ENCODE results near the gene SLC24A5. TPM values are rescaled to one million over a fixed set of nuclear protein-coding genes. Genes with fewer than 3 reads are reported as not detected.
A peak's percentile ranks its signal among the peaks of the same experiment; 100 is the strongest.

Gene SLC24A5
- total RNA-seq, 1 donor from 2014 or later = not detected

- Histone ChIP-seq H3K4me1 (ENCODE audit: control insufficient read depth in 3 of 3, insufficient read depth in 3 of 3, low read length in 3 of 3) (no peaks in the 10 kb centered on the region), H3K36me3 (ENCODE audit: control insufficient read depth in 3 of 3, insufficient read depth in 3 of 3, low read length in 3 of 3) (no peaks in the 10 kb centered on the region), H3K27ac (ENCODE audit: low read depth, low read length) (no peak overlapping the region), H3K9me3 (ENCODE audit: control insufficient read depth in 3 of 3, low read length in 3 of 3) (no peaks in the 10 kb centered on the region), H3K27me3 (ENCODE audit: control insufficient read depth in 3 of 3, insufficient read depth in 3 of 3, low read length in 3 of 3) (no peaks in the 10 kb centered on the region), H3K9ac (ENCODE audit: low read depth in 1 of 3, low read length in 3 of 3) (no peak overlapping the region), H3K4me3 (ENCODE audit: low read length in 3 of 3) (no peak overlapping the region)
These were observed 24.1 kb downstream of the SLC24A5 start for GRCh38 chr15:48144889-48145288.

DNA sequence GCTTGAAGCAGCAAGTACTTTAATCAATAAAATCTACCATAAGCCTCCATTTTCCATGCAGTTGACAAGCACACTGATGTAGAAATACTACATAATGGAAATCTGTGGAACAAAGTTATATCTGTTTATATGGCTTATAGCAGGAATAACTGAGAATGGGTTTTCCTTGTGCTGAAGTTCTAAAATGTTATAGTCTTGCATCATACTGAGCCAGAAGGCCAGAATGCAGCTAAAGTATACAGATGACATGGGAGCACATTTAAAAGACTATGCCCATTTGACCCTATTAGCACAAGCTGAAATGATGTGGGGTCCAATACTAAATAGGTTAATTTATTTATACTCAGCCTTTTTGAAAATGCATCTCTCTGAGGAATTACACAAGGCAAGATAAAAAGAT is 25.1 kb downstream of the SLC24A5 start:
- no peaks in the 10 kb centered on the region for H3K4me1 ChIP-seq (ENCODE audit: control insufficient read depth in 3 of 3, insufficient read depth in 3 of 3, low read length in 3 of 3)
- no peak overlapping the region for H3K27ac ChIP-seq (ENCODE audit: low read depth, low read length)
- no peaks in the 10 kb centered on the region for H3K27me3 ChIP-seq (ENCODE audit: control insufficient read depth in 3 of 3, insufficient read depth in 3 of 3, low read length in 3 of 3)
- H3K9me3 ChIP-seq (ENCODE audit: control insufficient read depth in 3 of 3, low read length in 3 of 3) = no peaks in the 10 kb centered on the region
- H3K36me3 ChIP-seq (ENCODE audit: control insufficient read depth in 3 of 3, insufficient read depth in 3 of 3, low read length in 3 of 3) = no peaks in the 10 kb centered on the region
- H3K4me3 ChIP-seq (ENCODE audit: low read length in 3 of 3) = no peak overlapping the region
- H3K9ac ChIP-seq (ENCODE audit: low read depth in 1 of 3, low read length in 3 of 3) = no peak overlapping the region

DNA sequence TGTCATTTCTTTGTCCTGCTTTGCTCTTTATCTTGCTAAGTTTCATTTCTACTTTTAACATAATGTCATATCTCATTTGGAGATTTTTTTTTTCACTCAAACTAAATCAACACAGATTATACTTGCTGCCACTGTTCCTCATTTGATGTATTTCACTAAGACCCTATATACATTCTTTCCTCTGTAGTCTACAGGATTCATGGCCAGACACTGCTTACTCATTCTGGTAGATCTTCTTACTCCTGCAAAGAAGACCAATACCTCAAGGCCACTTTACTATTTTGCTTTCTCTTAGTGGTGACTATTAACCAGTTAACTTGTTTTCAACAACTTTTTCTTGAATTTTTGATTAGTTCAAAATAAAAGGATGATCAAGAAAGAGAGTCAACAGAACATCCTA is 26.6 kb downstream of the SLC24A5 start:
- H3K9ac ChIP-seq (ENCODE audit: low read depth in 1 of 3, low read length in 3 of 3) = no peak overlapping the region
- H3K36me3 ChIP-seq (ENCODE audit: control insufficient read depth in 3 of 3, insufficient read depth in 3 of 3, low read length in 3 of 3) = no peaks in the 10 kb centered on the region
- H3K27me3 ChIP-seq (ENCODE audit: control insufficient read depth in 3 of 3, insufficient read depth in 3 of 3, low read length in 3 of 3) = no peaks in the 10 kb centered on the region
- H3K4me1 ChIP-seq (ENCODE audit: control insufficient read depth in 3 of 3, insufficient read depth in 3 of 3, low read length in 3 of 3) = no peaks in the 10 kb centered on the region
- no peak overlapping the region for H3K27ac ChIP-seq (ENCODE audit: low read depth, low read length)
- H3K9me3 ChIP-seq (ENCODE audit: control insufficient read depth in 3 of 3, low read length in 3 of 3) = no peaks in the 10 kb centered on the region
- H3K4me3 ChIP-seq (ENCODE audit: low read length in 3 of 3) = no peak overlapping the region

DNA sequence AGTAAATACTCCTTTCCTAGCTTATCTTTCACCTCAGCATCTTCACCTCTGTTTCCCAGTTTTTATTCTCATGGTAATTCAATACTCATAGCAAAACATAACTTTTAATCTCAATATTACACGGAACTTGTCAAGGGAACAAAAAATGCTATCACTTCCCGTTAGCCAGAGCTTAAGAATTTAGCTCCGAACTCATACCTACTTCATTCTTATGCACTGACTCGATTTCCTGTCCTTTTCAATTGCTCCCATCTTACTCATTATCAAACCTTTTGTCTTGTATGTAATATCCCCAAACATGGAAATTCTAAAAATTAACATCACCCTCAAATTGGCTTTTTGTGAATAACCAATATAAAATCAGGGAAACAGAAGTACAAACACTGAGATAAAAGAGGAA is 29.1 kb downstream of the SLC24A5 start:
- Histone ChIP-seq H3K27ac (ENCODE audit: low read depth, low read length) (no peak overlapping the region), H3K4me3 (ENCODE audit: low read length in 3 of 3) (no peak overlapping the region), H3K36me3 (ENCODE audit: control insufficient read depth in 3 of 3, insufficient read depth in 3 of 3, low read length in 3 of 3) (no peaks in the 10 kb centered on the region), H3K9ac (ENCODE audit: low read depth in 1 of 3, low read length in 3 of 3) (no peak overlapping the region), H3K9me3 (ENCODE audit: control insufficient read depth in 3 of 3, low read length in 3 of 3) (no peaks in the 10 kb centered on the region), H3K4me1 (ENCODE audit: control insufficient read depth in 3 of 3, insufficient read depth in 3 of 3, low read length in 3 of 3) (no peaks in the 10 kb centered on the region), H3K27me3 (ENCODE audit: control insufficient read depth in 3 of 3, insufficient read depth in 3 of 3, low read length in 3 of 3) (no peaks in the 10 kb centered on the region)

DNA sequence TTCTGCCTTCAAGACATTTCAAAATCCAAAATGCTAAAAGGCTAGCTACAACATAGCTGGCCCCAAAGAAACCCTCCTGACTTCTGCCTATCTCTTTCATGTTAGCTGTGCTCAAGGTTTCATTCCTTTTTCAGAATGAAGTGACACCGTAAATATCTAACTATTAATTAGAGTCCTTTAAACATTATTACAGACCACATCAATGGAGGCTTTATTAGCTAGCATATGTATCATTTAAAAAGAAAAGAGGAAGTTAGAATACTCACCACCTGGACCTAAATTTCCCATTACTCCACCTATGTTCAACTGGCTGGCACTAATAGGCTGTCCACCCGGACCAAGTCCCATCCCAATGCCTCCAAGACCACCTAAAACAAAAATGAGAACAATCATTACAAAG is 32.7 kb downstream of the SLC24A5 start:
- H3K9me3 ChIP-seq (ENCODE audit: control insufficient read depth in 3 of 3, low read length in 3 of 3) = no peaks in the 10 kb centered on the region
- H3K4me3 ChIP-seq (ENCODE audit: low read length in 3 of 3) = no peak overlapping the region
- H3K9ac ChIP-seq (ENCODE audit: low read depth in 1 of 3, low read length in 3 of 3) = no peak overlapping the region
- no peak overlapping the region for H3K27ac ChIP-seq (ENCODE audit: low read depth, low read length)
- H3K27me3 ChIP-seq (ENCODE audit: control insufficient read depth in 3 of 3, insufficient read depth in 3 of 3, low read length in 3 of 3) = no peaks in the 10 kb centered on the region
- no peaks in the 10 kb centered on the region for H3K4me1 ChIP-seq (ENCODE audit: control insufficient read depth in 3 of 3, insufficient read depth in 3 of 3, low read length in 3 of 3)
- no peaks in the 10 kb centered on the region for H3K36me3 ChIP-seq (ENCODE audit: control insufficient read depth in 3 of 3, insufficient read depth in 3 of 3, low read length in 3 of 3)

DNA sequence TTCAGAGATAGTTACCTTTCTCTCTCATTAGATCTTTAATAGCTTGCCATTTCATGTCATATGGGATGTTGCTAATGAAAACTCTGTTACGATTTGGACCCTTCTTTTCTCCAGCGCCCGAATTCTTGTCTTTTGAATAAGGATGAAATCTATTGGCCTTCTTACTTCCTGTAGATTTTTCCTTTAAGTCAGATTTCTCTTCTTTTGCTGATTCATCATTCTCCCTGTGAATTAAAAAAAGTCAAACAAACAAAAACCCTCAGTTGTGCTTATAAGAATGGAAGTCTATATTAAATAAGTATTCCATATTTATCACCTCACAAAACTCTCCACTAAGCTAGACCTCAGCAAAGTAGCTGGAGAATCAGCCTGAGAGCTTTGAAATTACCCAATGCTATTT is 47.8 kb downstream of the SLC24A5 start:
- no peaks in the 10 kb centered on the region for H3K36me3 ChIP-seq (ENCODE audit: control insufficient read depth in 3 of 3, insufficient read depth in 3 of 3, low read length in 3 of 3)
- H3K9ac ChIP-seq (ENCODE audit: low read depth in 1 of 3, low read length in 3 of 3) = no peak overlapping the region
- no peak overlapping the region for H3K27ac ChIP-seq (ENCODE audit: low read depth, low read length)
- H3K4me1 ChIP-seq (ENCODE audit: control insufficient read depth in 3 of 3, insufficient read depth in 3 of 3, low read length in 3 of 3) = no peaks in the 10 kb centered on the region
- no peak overlapping the region for H3K4me3 ChIP-seq (ENCODE audit: low read length in 3 of 3)
- H3K9me3 ChIP-seq (ENCODE audit: control insufficient read depth in 3 of 3, low read length in 3 of 3) = no peaks in the 10 kb centered on the region
- peaks cover 0 to 2% (median 0%) of the 10 kb centered on the region in 3 donors for H3K27me3 ChIP-seq (ENCODE audit: control insufficient read depth in 3 of 3, insufficient read depth in 3 of 3, low read length in 3 of 3)

- Histone ChIP-seq H3K27me3 (ENCODE audit: control insufficient read depth in 3 of 3, insufficient read depth in 3 of 3, low read length in 3 of 3) (peaks cover 0 to 2% (median 0%) of the 10 kb centered on the region in 3 donors), H3K9ac (ENCODE audit: low read depth in 1 of 3, low read length in 3 of 3) (no peak overlapping the region), H3K4me1 (ENCODE audit: control insufficient read depth in 3 of 3, insufficient read depth in 3 of 3, low read length in 3 of 3) (no peaks in the 10 kb centered on the region), H3K9me3 (ENCODE audit: control insufficient read depth in 3 of 3, low read length in 3 of 3) (no peaks in the 10 kb centered on the region), H3K4me3 (ENCODE audit: low read length in 3 of 3) (no peak overlapping the region), H3K27ac (ENCODE audit: low read depth, low read length) (no peak overlapping the region), H3K36me3 (ENCODE audit: control insufficient read depth in 3 of 3, insufficient read depth in 3 of 3, low read length in 3 of 3) (no peaks in the 10 kb centered on the region)
These were observed 50.2 kb downstream of the SLC24A5 start for GRCh38 chr15:48170981-48171380.

DNA sequence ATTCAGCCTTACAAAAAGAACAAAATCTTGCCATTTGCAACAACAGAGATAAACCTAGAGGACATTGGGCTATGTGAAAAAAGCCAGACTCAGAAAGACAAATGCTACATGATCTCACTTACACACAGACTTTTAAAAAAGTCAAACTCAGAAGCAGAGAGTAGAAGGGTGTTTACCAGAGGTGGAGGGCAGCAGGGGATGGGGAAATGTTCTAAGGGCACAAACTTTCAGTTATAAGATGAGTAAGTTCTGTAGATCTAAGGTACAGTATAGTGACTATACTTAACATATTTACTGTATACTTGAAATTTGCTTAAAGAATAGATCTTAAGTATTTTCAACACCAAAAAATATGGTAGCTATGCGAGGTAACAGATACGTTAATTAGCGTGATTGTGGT is 54.3 kb downstream of the SLC24A5 start:
- Histone ChIP-seq H3K36me3 (ENCODE audit: control insufficient read depth in 3 of 3, insufficient read depth in 3 of 3, low read length in 3 of 3) (no peaks in the 10 kb centered on the region), H3K9ac (ENCODE audit: low read depth in 1 of 3, low read length in 3 of 3) (no peak overlapping the region), H3K9me3 (ENCODE audit: control insufficient read depth in 3 of 3, low read length in 3 of 3) (no peaks in the 10 kb centered on the region)

DNA sequence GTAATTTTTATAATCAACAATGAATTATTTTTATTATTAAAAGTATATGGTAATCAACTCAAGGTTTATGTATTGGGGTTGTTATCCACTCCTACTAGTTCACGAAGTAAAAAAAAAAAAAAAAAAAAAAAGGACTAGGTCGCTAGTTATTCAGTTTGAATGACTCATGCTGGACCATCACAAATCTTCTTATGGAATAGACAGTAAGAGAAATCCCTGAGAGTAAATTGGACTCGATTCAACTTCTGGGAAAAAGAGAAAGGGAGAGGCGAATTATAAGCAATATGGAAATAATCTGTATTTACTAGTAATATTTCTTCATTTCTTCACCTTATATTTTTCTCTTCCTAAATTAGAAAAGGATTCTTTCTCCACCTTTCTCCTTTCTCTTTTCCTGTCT is 55.3 kb downstream of the SLC24A5 start:
- Histone ChIP-seq H3K9ac (ENCODE audit: low read depth in 1 of 3, low read length in 3 of 3) (no peak overlapping the region), H3K9me3 (ENCODE audit: control insufficient read depth in 3 of 3, low read length in 3 of 3) (no peaks in the 10 kb centered on the region), H3K36me3 (ENCODE audit: control insufficient read depth in 3 of 3, insufficient read depth in 3 of 3, low read length in 3 of 3) (no peaks in the 10 kb centered on the region)

More for the DNA sequence above, 54.3 kb downstream of the SLC24A5 start:
- Histone ChIP-seq H3K27ac (ENCODE audit: low read depth, low read length) (no peak overlapping the region), H3K27me3 (ENCODE audit: control insufficient read depth in 3 of 3, insufficient read depth in 3 of 3, low read length in 3 of 3) (peaks cover 6 to 8% (median 6%) of the 10 kb centered on the region in 3 donors), H3K4me3 (ENCODE audit: low read length in 3 of 3) (no peak overlapping the region), H3K4me1 (ENCODE audit: control insufficient read depth in 3 of 3, insufficient read depth in 3 of 3, low read length in 3 of 3) (peaks cover 0 to 2% (median 2%) of the 10 kb centered on the region in 3 donors)

DNA sequence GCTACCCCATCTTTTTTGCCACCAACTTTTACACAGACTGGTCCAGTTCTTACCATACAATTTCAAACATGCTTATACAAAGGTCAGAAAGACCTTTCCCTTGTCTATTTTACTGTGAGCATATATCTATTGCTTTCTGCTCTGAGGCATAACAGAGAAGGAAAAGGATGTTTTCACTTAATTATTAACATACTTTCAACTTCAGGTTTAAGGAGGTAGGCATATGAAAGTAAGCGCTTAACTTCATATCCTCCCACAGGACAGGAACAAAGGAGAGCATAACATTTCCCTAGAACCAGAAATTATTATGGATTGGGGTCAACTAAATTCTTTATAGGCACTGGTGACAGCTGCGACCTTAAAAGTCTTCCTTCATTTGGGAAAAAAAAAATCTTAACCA is 56.2 kb downstream of the SLC24A5 start:
- Histone ChIP-seq H3K27me3 (ENCODE audit: control insufficient read depth in 3 of 3, insufficient read depth in 3 of 3, low read length in 3 of 3) (peaks cover 6 to 10% (median 6%) of the 10 kb centered on the region in 3 donors), H3K4me1 (ENCODE audit: control insufficient read depth in 3 of 3, insufficient read depth in 3 of 3, low read length in 3 of 3) (peaks cover 0 to 2% (median 2%) of the 10 kb centered on the region in 3 donors), H3K27ac (ENCODE audit: low read depth, low read length) (no peak overlapping the region), H3K9ac (ENCODE audit: low read depth in 1 of 3, low read length in 3 of 3) (no peak overlapping the region), H3K36me3 (ENCODE audit: control insufficient read depth in 3 of 3, insufficient read depth in 3 of 3, low read length in 3 of 3) (no peaks in the 10 kb centered on the region), H3K4me3 (ENCODE audit: low read length in 3 of 3) (peak overlapping the region in 2 of 3 donors; percentile 54 to 59), H3K9me3 (ENCODE audit: control insufficient read depth in 3 of 3, low read length in 3 of 3) (no peaks in the 10 kb centered on the region)

More for the DNA sequence above, 55.3 kb downstream of the SLC24A5 start:
- Histone ChIP-seq H3K4me3 (ENCODE audit: low read length in 3 of 3) (no peak overlapping the region), H3K27ac (ENCODE audit: low read depth, low read length) (no peak overlapping the region), H3K27me3 (ENCODE audit: control insufficient read depth in 3 of 3, insufficient read depth in 3 of 3, low read length in 3 of 3) (peaks cover 6 to 10% (median 6%) of the 10 kb centered on the region in 3 donors), H3K4me1 (ENCODE audit: control insufficient read depth in 3 of 3, insufficient read depth in 3 of 3, low read length in 3 of 3) (peaks cover 0 to 2% (median 2%) of the 10 kb centered on the region in 3 donors)

Data from skeletal muscle tissue (tissue), 4 donors.